Right lobe of liver (tissue), 4 donors: ENCODE results near the gene RARB.

Experiments
- CTCF ChIP-seq, 4 donors: fragments of 200-600 bp in 3 of 4; fragments of 450-650 bp in 1 of 4; IDR thresholded peaks; one replicate each; pipeline versions ENCODE4 v1.5.1 to v1.8.0; 2016 to 2022; ENCODE audit warnings: antibody characterized with exemption in 4 of 4, mild to moderate bottlenecking in 2 of 4
- POLR2A ChIP-seq: fragments of 450-650 bp; IDR thresholded peaks from one replicate; pipeline ENCODE4 v1.6.1; 2017; ENCODE audit warnings: antibody characterized with exemption, mild to moderate bottlenecking
- donor health status: DM: no; HTN: no; CAD: no.
- donor health status: DM: no; HTN: no; CAD: no.
- donor health status: DM: no; HTN: yes; CAD: no.

GRCh38 chr3:25635038-25635437 lies 207.0 kb downstream of the RARB start:
- TF ChIP-seq POLR2A: no peak
- no peak for TF ChIP-seq CTCF (IDR thresholded peaks at IDR 0.05)
